ENCODE results near the gene CSTA.

Gene CSTA

DNA sequence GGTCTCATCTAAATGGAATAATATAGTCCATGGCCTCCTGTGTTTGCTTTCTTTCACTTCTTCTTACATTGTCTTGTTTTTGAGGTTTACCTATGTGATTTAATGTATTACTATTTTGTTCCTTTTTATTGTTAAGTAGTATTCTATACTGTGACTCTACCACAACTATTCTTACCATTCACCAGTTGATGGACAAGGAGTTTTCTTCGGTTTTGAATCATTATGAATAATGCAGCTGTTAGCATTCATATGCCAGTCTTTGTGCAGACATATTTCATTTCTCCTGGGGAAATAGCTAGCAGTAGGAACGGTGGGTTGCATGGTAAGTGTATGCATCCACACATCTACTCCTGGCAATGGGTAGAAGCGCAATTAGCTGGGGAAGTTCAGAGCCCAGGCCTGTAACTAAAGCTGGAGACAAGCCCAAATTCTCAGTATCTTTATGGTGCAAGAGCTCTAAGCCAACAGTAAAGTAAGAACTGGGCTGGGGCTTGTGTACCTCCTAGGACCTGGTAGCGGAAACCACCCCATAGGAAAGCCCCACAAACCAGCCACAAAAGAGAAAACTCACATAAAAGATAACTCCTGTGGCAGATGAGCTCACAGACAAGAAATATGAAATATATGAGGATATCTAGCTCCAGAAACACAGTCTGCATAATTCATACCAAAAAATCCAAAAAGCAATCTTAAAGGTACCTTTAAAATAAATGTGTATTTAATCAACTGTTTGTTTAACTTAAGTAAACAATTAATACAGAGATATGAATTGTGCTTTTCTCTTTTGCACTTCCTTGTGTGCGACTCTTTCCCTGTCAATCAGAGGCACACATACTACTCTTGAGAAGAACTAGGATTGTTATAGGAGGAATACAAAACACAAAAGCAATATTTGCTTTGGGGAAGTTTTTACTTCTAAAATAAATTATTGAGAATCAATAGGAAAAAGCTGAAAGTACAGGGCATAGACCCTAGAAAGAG, 2.7 kb upstream of the CSTA start:
- Histone ChIP-seq H3K27me3 (ENCODE audit: insufficient read depth, low read length) (no peaks in the 10 kb centered on the region), H3K4me3 (ENCODE audit: low read depth, low read length, poor library complexity, severe bottlenecking) (no peak overlapping the region), H3K79me2 (ENCODE audit: insufficient read depth, low read length) (no peaks in the 10 kb centered on the region), H4K20me1 (ENCODE audit: insufficient read depth, low read length) (no peaks in the 10 kb centered on the region), H3K9me3 (ENCODE audit: low read length) (peaks cover 4% of the 10 kb centered on the region; the same call in 1 of the 2 replicates), H3K9ac (ENCODE audit: low read length) (no peak overlapping the region), H2AFZ (ENCODE audit: low read length) (no peak overlapping the region), H3K4me1 (ENCODE audit: insufficient read depth, low read length, severe bottlenecking) (no peaks in the 10 kb centered on the region), H3F3A (ENCODE audit: insufficient read depth, low read length) (no peaks in the 10 kb centered on the region), H3K9me2 (ENCODE audit: low read depth, low read length) (no peaks in the 10 kb centered on the region), H3K4me2 (ENCODE audit: low read length) (no peak overlapping the region), H3K27ac (ENCODE audit: low read depth, low read length, poor library complexity, severe bottlenecking) (no peak overlapping the region), H3K36me3 (ENCODE audit: insufficient read depth, low read length) (no peaks in the 10 kb centered on the region)
- TF ChIP-seq EZH2 (IDR thresholded peaks at IDR 0.05; ENCODE audit: borderline replicate concordance, low read length), result no peak
- no peak for TF ChIP-seq CTCF (IDR thresholded peaks at IDR 0.05; ENCODE audit: low read length)

GRCh38 chr3:122325769-122326168, 721 bp downstream of the CSTA start:
- Histone ChIP-seq H3K4me3 (ENCODE audit: low read depth, low read length, poor library complexity, severe bottlenecking) (no peak overlapping the region), H3K9me2 (ENCODE audit: low read depth, low read length) (no peaks in the 10 kb centered on the region), H3K4me1 (ENCODE audit: insufficient read depth, low read length, severe bottlenecking) (no peaks in the 10 kb centered on the region), H3K36me3 (ENCODE audit: insufficient read depth, low read length) (no peaks in the 10 kb centered on the region), H3K27ac (ENCODE audit: low read depth, low read length, poor library complexity, severe bottlenecking) (no peak overlapping the region), H4K20me1 (ENCODE audit: insufficient read depth, low read length) (no peaks in the 10 kb centered on the region), H3K27me3 (ENCODE audit: insufficient read depth, low read length) (no peaks in the 10 kb centered on the region), H3K9ac (ENCODE audit: low read length) (no peak overlapping the region), H3K9me3 (ENCODE audit: low read length) (no peaks in the 10 kb centered on the region), H3K79me2 (ENCODE audit: insufficient read depth, low read length) (no peaks in the 10 kb centered on the region), H2AFZ (ENCODE audit: low read length) (no peak overlapping the region), H3F3A (ENCODE audit: insufficient read depth, low read length) (no peaks in the 10 kb centered on the region), H3K4me2 (ENCODE audit: low read length) (no peak overlapping the region)
- TF ChIP-seq CTCF (IDR thresholded peaks at IDR 0.05; ENCODE audit: low read length) (no peak), EZH2 (IDR thresholded peaks at IDR 0.05; ENCODE audit: borderline replicate concordance, low read length) (no peak)

- Histone ChIP-seq H3K9me2 (ENCODE audit: low read depth, low read length) (no peaks in the 10 kb centered on the region), H2AFZ (ENCODE audit: low read length) (no peak overlapping the region), H4K20me1 (ENCODE audit: insufficient read depth, low read length) (no peaks in the 10 kb centered on the region), H3K4me2 (ENCODE audit: low read length) (no peak overlapping the region), H3K36me3 (ENCODE audit: insufficient read depth, low read length) (no peaks in the 10 kb centered on the region), H3K79me2 (ENCODE audit: insufficient read depth, low read length) (no peaks in the 10 kb centered on the region), H3K9ac (ENCODE audit: low read length) (no peak overlapping the region), H3K9me3 (ENCODE audit: low read length) (no peaks in the 10 kb centered on the region), H3K27me3 (ENCODE audit: insufficient read depth, low read length) (0 out of 2 replicates have a peak, but pooled peaks cover 4% of the 10 kb centered on the region), H3F3A (ENCODE audit: insufficient read depth, low read length) (no peaks in the 10 kb centered on the region), H3K27ac (ENCODE audit: low read depth, low read length, poor library complexity, severe bottlenecking) (no peak overlapping the region), H3K4me3 (ENCODE audit: low read depth, low read length, poor library complexity, severe bottlenecking) (no peak overlapping the region), H3K4me1 (ENCODE audit: insufficient read depth, low read length, severe bottlenecking) (no peaks in the 10 kb centered on the region)
- no peak for TF ChIP-seq CTCF (IDR thresholded peaks at IDR 0.05; ENCODE audit: low read length)
- no peak for TF ChIP-seq EZH2 (IDR thresholded peaks at IDR 0.05; ENCODE audit: borderline replicate concordance, low read length)
Measured at GRCh38 chr3:122331886-122332285, 6.8 kb downstream of the CSTA start.
